Measurements from ENCODE around the gene METTL9.

DNA sequence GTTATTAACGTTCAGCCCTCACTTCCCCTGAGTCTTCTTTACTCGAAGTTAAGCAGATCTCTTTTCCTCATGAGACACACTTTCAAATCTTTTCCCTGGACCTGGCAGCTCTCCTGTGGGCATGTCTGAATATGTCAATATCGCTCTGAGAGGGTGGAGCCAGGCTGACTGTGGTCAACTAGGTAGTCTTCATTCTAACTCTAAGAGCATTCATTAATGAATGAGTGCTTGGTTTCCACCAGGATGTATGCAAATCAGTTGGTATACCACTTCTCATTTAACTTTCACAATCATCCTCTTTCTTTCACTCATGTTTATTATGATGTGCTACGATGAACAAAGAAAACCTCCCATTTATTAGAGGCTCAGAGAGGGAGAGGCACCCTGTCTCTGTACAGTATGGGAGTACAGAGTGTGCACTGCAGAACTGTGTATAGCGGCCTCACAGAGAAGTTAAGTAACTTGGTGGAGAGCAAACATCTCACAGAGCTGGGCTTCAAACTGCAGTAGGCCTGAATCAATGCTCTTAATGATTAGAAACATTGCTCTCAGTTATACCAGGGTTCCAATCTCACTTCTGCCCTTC lies 104.3 kb downstream of the METTL9 start:
- TF ChIP-seq, protein P1, sequence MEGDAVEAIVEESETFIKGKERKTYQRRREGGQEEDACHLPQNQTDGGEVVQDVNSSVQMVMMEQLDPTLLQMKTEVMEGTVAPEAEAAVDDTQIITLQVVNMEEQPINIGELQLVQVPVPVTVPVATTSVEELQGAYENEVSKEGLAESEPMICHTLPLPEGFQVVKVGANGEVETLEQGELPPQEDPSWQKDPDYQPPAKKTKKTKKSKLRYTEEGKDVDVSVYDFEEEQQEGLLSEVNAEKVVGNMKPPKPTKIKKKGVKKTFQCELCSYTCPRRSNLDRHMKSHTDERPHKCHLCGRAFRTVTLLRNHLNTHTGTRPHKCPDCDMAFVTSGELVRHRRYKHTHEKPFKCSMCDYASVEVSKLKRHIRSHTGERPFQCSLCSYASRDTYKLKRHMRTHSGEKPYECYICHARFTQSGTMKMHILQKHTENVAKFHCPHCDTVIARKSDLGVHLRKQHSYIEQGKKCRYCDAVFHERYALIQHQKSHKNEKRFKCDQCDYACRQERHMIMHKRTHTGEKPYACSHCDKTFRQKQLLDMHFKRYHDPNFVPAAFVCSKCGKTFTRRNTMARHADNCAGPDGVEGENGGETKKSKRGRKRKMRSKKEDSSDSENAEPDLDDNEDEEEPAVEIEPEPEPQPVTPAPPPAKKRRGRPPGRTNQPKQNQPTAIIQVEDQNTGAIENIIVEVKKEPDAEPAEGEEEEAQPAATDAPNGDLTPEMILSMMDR (IDR thresholded peaks at IDR 0.05) = no peak
- no peak for TF ChIP-seq POLR2AphosphoS5 (IDR thresholded peaks at IDR 0.05)

Data from stomach (tissue), 4 donors.